ENCODE measurements around the gene SHKBP1. TPM values are rescaled to one million over a fixed set of nuclear protein-coding genes. Genes with fewer than 3 reads are reported as not detected.

The SHKBP1 gene
- total and polyA plus RNA-seq, 9 of the 15 experiments (the other 6 are each of a cell fraction or from before 2014, with no cell fraction given), result 1.2 to 58.1 (median 22.3) TPM

GRCh38 chr19:40549007-40549708 is 27.5 kb upstream of the SHKBP1 start:
- H3K9ac ChIP-seq (ENCODE audit: insufficient read depth in 1 of 2, low read depth in 2 of 2, low read length in 2 of 2), result peak overlapping the region in 1 of 2 experiments; percentile 91; a peak in 2 of 4 replicates
- no peaks in the 10 kb centered on the region for H3K79me2 ChIP-seq (ENCODE audit: control insufficient read depth, insufficient read depth, low read length)
- CTCF ChIA-PET (ENCODE audit: low intra/inter-chr PET ratio), result interaction anchor here (0.7 to 1.4 kb wide), 3 partner anchors 48 to 85 kb away, joined by 3 to 7 read pairs (median 5); no protein-coding TSS in a partner anchor
- H3K9me3 ChIP-seq (replicated peaks; ENCODE audit: control insufficient read depth, insufficient read depth, low read depth, low read length), result no peaks in the 10 kb centered on the region
- in situ Hi-C loops (cut with MboI) (no loop called here), intact Hi-C loops (cut with micrococcal nuclease) (loop anchor here (2.0 kb wide), 1 partner anchor 50 kb away; no protein-coding TSS in a partner anchor)
- peaks cover 0 to 12% of the 10 kb centered on the region in 2 experiments; a peak in 2 of 5 replicates for H3K27me3 ChIP-seq (ENCODE audit: control insufficient read depth in 2 of 2, insufficient read depth in 2 of 2, low read length in 2 of 2)
- H3K4me1 ChIP-seq (replicated peaks in 1 of 2; ENCODE audit: control insufficient read depth in 2 of 2, insufficient read depth in 2 of 2, low read length in 2 of 2), result peaks cover 3 to 9% of the 10 kb centered on the region in 2 experiments; a peak in 3 of 5 replicates
- no peaks in the 10 kb centered on the region for H3K9me1 ChIP-seq (ENCODE audit: control insufficient read depth, insufficient read depth, low read length)
- H3K4me2 ChIP-seq (ENCODE audit: insufficient read depth, low read length), result peak overlapping the region; percentile 78
- DNase-seq (ENCODE audit: extremely low read depth in 1 of 4, low spot score in 3 of 4) (peak; percentile 84 to 88 (median 86)), FAIRE-seq (peak; percentile 26), ATAC-seq (peak; percentile 100)
- H3K27ac ChIP-seq (ENCODE audit: extremely low read depth, low read depth, low read length), result no peak overlapping the region
- POLR2A ChIA-PET, result interaction anchor here (0.7 to 1.3 kb wide), 6 partner anchors 15 to 132 kb away, joined by 3 to 5 read pairs (median 3); no protein-coding TSS in a partner anchor
- H3K4me3 ChIP-seq, result peak overlapping the region; percentile 35
- no TSS peak for BruUV-seq (replicated peaks)
- 8% methylated on average over 37 of the region's 43 CpGs for WGBS (ENCODE audit: insufficient coverage, low coverage, missing lambda C conversion rate)
- no peaks in the 10 kb centered on the region for H4K20me1 ChIP-seq (replicated peaks; ENCODE audit: control insufficient read depth, insufficient read depth, low read length)
- H2AFZ ChIP-seq (ENCODE audit: low read depth, low read length), result peak overlapping the region; percentile 94
- no peaks in the 10 kb centered on the region for H3K36me3 ChIP-seq (ENCODE audit: control insufficient read depth, insufficient read depth, low read length)
- TF ChIP-seq HCFC1 (IDR thresholded peaks at IDR 0.05; ENCODE audit: low read depth, low read length), result 0 out of 2 replicates have a peak, but pooled peaks have one; percentile 13
- TF ChIP-seq SMAD4 (CRISPR knock-in tag; conservative IDR thresholded peaks at IDR 0.05), result no peak
- TF ChIP-seq SMAD3 (CRISPR knock-in tag; conservative IDR thresholded peaks at IDR 0.05), result no peak
- peak; percentile 62 for TF ChIP-seq SMC3 (conservative IDR thresholded peaks at IDR 0.05; ENCODE audit: insufficient read depth, low read depth, low read length)
- no peak for TF ChIP-seq ZC3H8 (IDR thresholded peaks at IDR 0.05)
- TF ChIP-seq RBBP5 (IDR thresholded peaks at IDR 0.05; ENCODE audit: borderline replicate concordance, insufficient read depth, low read length, poor library complexity, severe bottlenecking), result no peak
- TF ChIP-seq TFAP4 (CRISPR knock-in tag; IDR thresholded peaks at IDR 0.05; ENCODE audit: borderline replicate concordance), result peak; percentile 64; the same call in 1 of the 2 replicates
- no peak for TF ChIP-seq PYGO2 (tag; IDR thresholded peaks at IDR 0.05)
- TF ChIP-seq COPS2 (conservative IDR thresholded peaks at IDR 0.05), result no peak
- TF ChIP-seq SIX5 (IDR thresholded peaks at IDR 0.05; ENCODE audit: borderline replicate concordance in 1 of 2, insufficient read depth in 1 of 2, low read depth in 1 of 2, low read length in 2 of 2), result no peak
- TF ChIP-seq ZZZ3 (IDR thresholded peaks at IDR 0.05), result no peak
- no peak for TF ChIP-seq TFE3 (CRISPR knock-in tag; IDR thresholded peaks at IDR 0.05)
- no peak for TF ChIP-seq ZNF695 (CRISPR knock-in tag; IDR thresholded peaks at IDR 0.05)
- no peak for TF ChIP-seq GABPA (tag; conservative IDR thresholded peaks at IDR 0.05; ENCODE audit: low read depth)
- TF ChIP-seq KDM2B (CRISPR knock-in tag; IDR thresholded peaks at IDR 0.05), result no peak
- TF ChIP-seq XRCC3 (IDR thresholded peaks at IDR 0.05), result no peak
- TF ChIP-seq ATF3 (IDR thresholded peaks at IDR 0.05), result no peak
- TF ChIP-seq ATF3 (CRISPR knock-in tag; conservative IDR thresholded peaks at IDR 0.05), result no peak

Measured in K562 (cell line).